GM12878 (cell line): ENCODE data around the gene FAM171A1. TPM values are rescaled to one million over a fixed set of nuclear protein-coding genes. Genes with fewer than 3 reads are reported as not detected.

Source experiments
- ATAC-seq: fragments of 200-7000 bp; cut with Tn5 transposase; 3 replicates; pipeline ENCODE4 v1.9.1; 2020; ENCODE audit warnings: mild to moderate bottlenecking, moderate library complexity
- BruUV-seq: library from RNA; stranded (reverse); fragments of 400-500 nt; replicated peaks from 2 replicates; lab custom pipeline; 2021; lab: Mats Ljungman, UMichigan
- CTCF ChIA-PET: fragments of 300-600 bp; sonication (Branson Sonifier 250); formaldehyde crosslinking; extraction: SDS; loops from one replicate; lab custom pipeline; 2021; ENCODE audit warnings: inconsistent platforms; lab: Yijun Ruan, JAX
- POLR2A ChIA-PET: fragments of 350-600 bp; formaldehyde crosslinking; extraction: SDS; loops from one replicate; lab custom pipeline; 2021; ENCODE audit warnings: inconsistent platforms; lab: Charles Lee
- RAD21 ChIA-PET: fragments of 300-600 bp; sonication (Branson Sonifier 250); formaldehyde crosslinking; loops from one replicate; lab custom pipeline; 2023; ENCODE audit warnings: antibody characterized with exemption; ENCODE audit not compliant: unreplicated experiment; lab: Charles Lee
- SMC1A ChIA-PET: fragments of 300-600 bp; sonication (Branson Sonifier 250); formaldehyde crosslinking; loops from one replicate; lab custom pipeline; 2023; ENCODE audit not compliant: unreplicated experiment, uncharacterized antibody; lab: Charles Lee
- DNase-seq: peaks from one replicate; pipeline ENCODE4 v3.0.0-alpha.2; 2011; ENCODE audit warnings: low read depth, low spot score
- FAIRE-seq: peaks from 3 replicates; lab custom pipeline; 2011; peaks lifted over from hg19 to GRCh38; lab: Jason Lieb, UNC
- H2AFZ ChIP-seq: 2 replicates; pipeline ENCODE4 v1.6.0; 2011; ENCODE audit warnings: low read depth, low read length, control low read depth; ENCODE audit not compliant: control insufficient read depth
- H3K27ac ChIP-seq: 2 replicates; pipeline ENCODE4 v1.5.1; 2011; ENCODE audit warnings: control low read depth; ENCODE audit not compliant: control insufficient read depth, insufficient read depth
- H3K27me3 ChIP-seq, 2 experiments: replicated peaks in 1 of 2; 2 replicates each; pipeline versions ENCODE4 v1.6.0 to v1.6.1; 2011; ENCODE audit warnings: low read length in 1 of 2; ENCODE audit not compliant: control insufficient read depth in 2 of 2, insufficient read depth in 2 of 2
- H3K36me3 ChIP-seq, 2 experiments: 2 replicates each; pipeline ENCODE4 v1.5.1; 2011; ENCODE audit warnings: low read length in 1 of 2; ENCODE audit not compliant: control insufficient read depth in 2 of 2, insufficient read depth in 2 of 2
- H3K4me1 ChIP-seq: 2 replicates; pipeline ENCODE4 v1.6.1; 2011; ENCODE audit warnings: mild to moderate bottlenecking, low read length, moderate library complexity, mixed read lengths; ENCODE audit not compliant: control insufficient read depth, insufficient read depth
- H3K4me2 ChIP-seq: 2 replicates; pipeline ENCODE4 v1.6.0; 2011; ENCODE audit warnings: control low read depth; ENCODE audit not compliant: control insufficient read depth, insufficient read depth
- H3K4me3 ChIP-seq: fragments of 200-600 bp; sonication (generic); 2 replicates; pipeline ENCODE4 v1.5.1; 2016
- H3K79me2 ChIP-seq: 2 replicates; pipeline ENCODE4 v1.6.0; 2011; ENCODE audit warnings: low read length; ENCODE audit not compliant: control insufficient read depth, insufficient read depth
- H3K9ac ChIP-seq: 2 replicates; pipeline ENCODE4 v1.8.0; 2011; ENCODE audit warnings: low read length, control low read depth, mixed read lengths; ENCODE audit not compliant: control insufficient read depth, insufficient read depth
- H3K9me3 ChIP-seq: replicated peaks from 3 replicates; pipeline ENCODE4 v1.5.1; 2011; ENCODE audit warnings: mild to moderate bottlenecking, low read length; ENCODE audit not compliant: control insufficient read depth, insufficient read depth
- H4K20me1 ChIP-seq: 2 replicates; pipeline ENCODE4 v1.6.0; 2011; ENCODE audit not compliant: control insufficient read depth, insufficient read depth
- BCL11A ChIP-seq: IDR thresholded peaks from 2 replicates; pipeline ENCODE4 v1.6.1; 2011; ENCODE audit warnings: low read depth, low read length
- CBFB ChIP-seq: IDR thresholded peaks from 2 replicates; pipeline ENCODE4 v1.6.1; 2016; ENCODE audit warnings: antibody characterized with exemption, low read depth
- CHD1 ChIP-seq: IDR thresholded peaks from 2 replicates; pipeline ENCODE4 v1.6.1; 2012; ENCODE audit warnings: low read depth, low read length, improper control_type of control experiment
- FOS ChIP-seq: IDR thresholded peaks from 3 replicates; pipeline ENCODE4 v1.6.1; 2011; ENCODE audit warnings: borderline replicate concordance; ENCODE audit not compliant: insufficient read length; ENCODE audit errors: extremely low read depth
- HDAC6 ChIP-seq: fragments of 200-600 bp; sonication (generic); IDR thresholded peaks from one replicate; pipeline ENCODE4 v1.8.0; 2017; ENCODE audit warnings: antibody characterized with exemption; ENCODE audit not compliant: unreplicated experiment
- HSF1 ChIP-seq: fragments of 150-350 bp; IDR thresholded peaks from 2 replicates; pipeline ENCODE4 v1.6.1; 2014; ENCODE audit warnings: mild to moderate bottlenecking, low read depth, low read length
- LARP7 ChIP-seq: fragments of 450-650 bp; IDR thresholded peaks from 2 replicates; pipeline ENCODE4 v1.6.1; 2017; ENCODE audit warnings: mild to moderate bottlenecking
- MYB ChIP-seq: fragments of 150-350 bp; IDR thresholded peaks from 2 replicates; pipeline ENCODE4 v1.6.1; 2014; ENCODE audit warnings: mild to moderate bottlenecking, low read depth, low read length, borderline replicate concordance
- RB1 ChIP-seq: fragments of 450-650 bp; formaldehyde crosslinking; IDR thresholded peaks from 2 replicates; pipeline ENCODE4 v1.6.1; 2017; ENCODE audit warnings: mild to moderate bottlenecking, borderline replicate concordance
- RCOR1 ChIP-seq: conservative IDR thresholded peaks from 2 replicates; pipeline ENCODE4 v1.6.1; 2012; ENCODE audit warnings: low read depth, low read length, improper control_type of control experiment
- RUNX3 ChIP-seq: IDR thresholded peaks from 2 replicates; pipeline ENCODE4 v1.6.1; 2012; ENCODE audit warnings: low read length, inconsistent platforms
- SREBF2 ChIP-seq: IDR thresholded peaks from 2 replicates; pipeline ENCODE4 v1.6.1; 2012; ENCODE audit warnings: mild to moderate bottlenecking, low read length
- TCF3 ChIP-seq: IDR thresholded peaks from 2 replicates; pipeline ENCODE4 v1.6.1; 2012; ENCODE audit warnings: low read depth, mild to moderate bottlenecking, low read length, borderline replicate concordance; ENCODE audit not compliant: insufficient read depth
- USF1 ChIP-seq: IDR thresholded peaks from 2 replicates; pipeline ENCODE4 v1.6.1; 2011; ENCODE audit warnings: borderline replicate concordance, low read depth, mild to moderate bottlenecking, moderate library complexity, mixed read lengths, low read length; ENCODE audit not compliant: insufficient read depth; ENCODE audit errors: extremely low read length
- ZBED1 ChIP-seq: IDR thresholded peaks from 2 replicates; pipeline ENCODE4 v1.6.1; 2016; ENCODE audit warnings: borderline replicate concordance
- ZNF274 ChIP-seq: IDR thresholded peaks from one replicate; pipeline ENCODE4 v1.8.0; 2011; ENCODE audit not compliant: insufficient read length, insufficient read depth
- WGBS: methylation state at CpG from one replicate; pipeline ENCODE4 v1.1.6; 2016; ENCODE audit warnings: low lambda C conversion rate; ENCODE audit not compliant: insufficient replicate concordance, insufficient coverage; ENCODE audit errors: missing lambda C conversion rate; 5-methylcytosine and 5-hydroxymethylcytosine counted together
- in situ Hi-C: fragments of 300-500 bp; cut with MboI; formaldehyde crosslinking; loops from 9 replicates; pipeline ENCODE4 v1.14.3; 2018; ENCODE audit warnings: mixed read lengths
- intact Hi-C: fragments of 100-400 bp; cut with micrococcal nuclease; formaldehyde crosslinking; loops from one replicate; pipeline ENCODE4 v1.14.2; 2022; ENCODE audit not compliant: unreplicated experiment
- polyA plus RNA-seq, 11 experiments: library from polyadenylated mRNA; depleted of rRNA in 4 of 11; unstranded in 6 of 11; stranded (reverse) in 5 of 11; fragments of >200 nt; fragmentation: Nextera tagmentation in 4 of 11; fragmentation: Illumina TruSeq in 1 of 11; extraction: Ambion mirVana in 4 of 11; extraction: Trizol in 1 of 11; gene quantifications; 1 replicate in 1 of 11; 2 replicates in 10 of 11; pipeline versions ENCODE4 v1.2.1 to v1.2.3, GENCODE V29; 2011 to 2016; ENCODE audit warnings: inconsistent platforms in 2 of 11, missing spikeins in 2 of 11, low read depth in 1 of 11
- total RNA-seq, 4 experiments: library from RNA; depleted of rRNA in 3 of 4; stranded (reverse); fragments of >200 nt in 3 of 4; fragmentation: Illumina TruSeq in 1 of 4; extraction: Trizol in 1 of 4; gene quantifications; 2 replicates each; pipeline versions ENCODE4 v1.2.1 to v1.2.3, GENCODE V29; 2013 to 2021

Gene FAM171A1
- total and polyA plus RNA-seq, 10 of the 15 experiments (the other 5 are each of a cell fraction or from before 2014, with no cell fraction given) = 0.05 to 0.28 (median 0.10) TPM; not detected in 1

DNA sequence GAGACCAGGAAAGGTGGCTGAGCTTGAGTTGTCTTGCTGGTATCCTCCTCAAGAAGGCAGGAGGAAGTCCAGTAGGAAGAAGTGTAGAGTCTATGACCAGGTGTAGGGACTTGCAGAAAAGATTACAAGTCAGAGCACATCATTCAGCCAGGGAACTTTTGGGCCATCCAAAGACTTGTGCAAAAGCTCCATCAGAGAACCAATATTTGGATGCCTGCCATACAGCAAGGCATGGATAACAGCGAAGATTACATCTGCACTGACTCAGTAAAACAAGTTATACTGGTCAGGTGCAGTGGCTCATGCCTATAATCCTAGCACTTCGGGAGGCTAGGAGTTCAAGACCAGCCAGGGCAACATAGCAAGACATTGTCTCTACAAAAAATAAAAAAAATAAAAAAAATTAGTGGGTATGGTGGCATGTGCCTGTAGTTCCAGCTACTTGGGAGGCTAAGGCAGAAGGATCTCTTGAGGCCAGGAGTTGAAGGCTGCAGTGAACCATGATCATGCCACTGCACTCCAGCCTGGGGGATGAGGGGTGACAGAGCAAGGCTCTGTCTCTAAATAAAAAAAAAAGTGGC is 189.4 kb downstream of the FAM171A1 start (continued):
- no peak for TF ChIP-seq HDAC6
- TF ChIP-seq ZNF274 = no peak

GRCh38 chr10:15180736-15181135 is 190.4 kb downstream of the FAM171A1 start:
- POLR2A ChIA-PET = no interaction called here

GRCh38 chr10:15176269-15176668 is 194.8 kb downstream of the FAM171A1 start:
- H3K9ac ChIP-seq = no peak overlapping the region
- BruUV-seq = no TSS peak
- no peaks in the 10 kb centered on the region for H3K79me2 ChIP-seq
- no peaks in the 10 kb centered on the region for H3K27me3 ChIP-seq
- FAIRE-seq = no peak
- RAD21 ChIA-PET = no interaction called here
- no peaks in the 10 kb centered on the region for H4K20me1 ChIP-seq
- H3K4me3 ChIP-seq = no peak overlapping the region
- CTCF ChIA-PET = no interaction called here
- H2AFZ ChIP-seq = no peak overlapping the region
- H3K27ac ChIP-seq = no peak overlapping the region
- intact Hi-C loops = no loop called here
- WGBS = 96% methylated on average over 3 of the region's 3 CpGs
- no peak for DNase-seq
- H3K4me2 ChIP-seq = no peak overlapping the region
- in situ Hi-C loops = no loop called here
- H3K9me3 ChIP-seq = no peaks in the 10 kb centered on the region
- ATAC-seq = no peak
- SMC1A ChIA-PET = no interaction called here
- POLR2A ChIA-PET = no interaction called here
- no peaks in the 10 kb centered on the region for H3K36me3 ChIP-seq
- no peaks in the 10 kb centered on the region for H3K4me1 ChIP-seq
- TF ChIP-seq MYB (no peak), FOS (no peak), CHD1 (no peak), TCF3 (no peak), BCL11A (no peak), ZNF274 (no peak), RUNX3 (no peak), HSF1 (no peak), CBFB (no peak), RCOR1 (no peak), RB1 (no peak), LARP7 (no peak), USF1 (no peak)

More at GRCh38 chr10:15180736-15181135, 190.4 kb downstream of the FAM171A1 start:
- RAD21 ChIA-PET = no interaction called here
- no peaks in the 10 kb centered on the region for H3K79me2 ChIP-seq
- H3K4me2 ChIP-seq = no peak overlapping the region
- ATAC-seq (no peak), FAIRE-seq (no peak)
- H3K27me3 ChIP-seq = no peaks in the 10 kb centered on the region; a peak in 1 of 4 replicates
- TF ChIP-seq ZBED1 (no peak), SREBF2 (no peak)
- TF ChIP-seq, all 136 proteins: peak for 0
- intact Hi-C loops = no loop called here
- Histone ChIP-seq H4K20me1 (no peaks in the 10 kb centered on the region), H3K27ac (no peak overlapping the region), H2AFZ (no peak overlapping the region), H3K4me3 (no peak overlapping the region), H3K9ac (no peak overlapping the region), H3K4me1 (no peaks in the 10 kb centered on the region), H3K9me3 (no peaks in the 10 kb centered on the region; the same call in 2 of the 3 replicates), H3K36me3 (no peaks in the 10 kb centered on the region)
- ChIA-PET CTCF (interaction anchor here (1.0 kb wide), 1 partner anchor 59 kb away, joined by 3 read pairs; no protein-coding TSS in a partner anchor), SMC1A (no interaction called here)
- BruUV-seq = no TSS peak
- 39% methylated on average over 5 of the region's 5 CpGs for WGBS
- in situ Hi-C loops = no loop called here
- DNase-seq = no peak
